Raji (cell line): ENCODE measurements around the gene FRG2.
"Not testable (repeated sequence)": the region's sequence is repeated elsewhere in the genome, so short reads cannot be mapped to it uniquely, and the experiment has no call there.

Experiments
- POLR2A ChIP-seq: IDR thresholded peaks from 2 replicates; pipeline ENCODE4 v1.6.1; 2011; ENCODE audit warnings: low read depth, low read length, control low read depth; ENCODE audit not compliant: insufficient read depth

FRG2 gene

GRCh38 chr4:190027156-190027555 is at the start of gene FRG2:
FRG2 (minus strand) TSS chr4:190027256; CDS start chr4:190027204, 52 bp downstream.
- not testable (repeated sequence) for TF ChIP-seq POLR2A

GRCh38 chr4:190064342-190064741 is 37.3 kb upstream of the FRG2 start, which contains the start of gene DBET:
DBET (plus strand) TSS chr4:190064502.
- not testable (repeated sequence) for TF ChIP-seq POLR2A

DNA sequence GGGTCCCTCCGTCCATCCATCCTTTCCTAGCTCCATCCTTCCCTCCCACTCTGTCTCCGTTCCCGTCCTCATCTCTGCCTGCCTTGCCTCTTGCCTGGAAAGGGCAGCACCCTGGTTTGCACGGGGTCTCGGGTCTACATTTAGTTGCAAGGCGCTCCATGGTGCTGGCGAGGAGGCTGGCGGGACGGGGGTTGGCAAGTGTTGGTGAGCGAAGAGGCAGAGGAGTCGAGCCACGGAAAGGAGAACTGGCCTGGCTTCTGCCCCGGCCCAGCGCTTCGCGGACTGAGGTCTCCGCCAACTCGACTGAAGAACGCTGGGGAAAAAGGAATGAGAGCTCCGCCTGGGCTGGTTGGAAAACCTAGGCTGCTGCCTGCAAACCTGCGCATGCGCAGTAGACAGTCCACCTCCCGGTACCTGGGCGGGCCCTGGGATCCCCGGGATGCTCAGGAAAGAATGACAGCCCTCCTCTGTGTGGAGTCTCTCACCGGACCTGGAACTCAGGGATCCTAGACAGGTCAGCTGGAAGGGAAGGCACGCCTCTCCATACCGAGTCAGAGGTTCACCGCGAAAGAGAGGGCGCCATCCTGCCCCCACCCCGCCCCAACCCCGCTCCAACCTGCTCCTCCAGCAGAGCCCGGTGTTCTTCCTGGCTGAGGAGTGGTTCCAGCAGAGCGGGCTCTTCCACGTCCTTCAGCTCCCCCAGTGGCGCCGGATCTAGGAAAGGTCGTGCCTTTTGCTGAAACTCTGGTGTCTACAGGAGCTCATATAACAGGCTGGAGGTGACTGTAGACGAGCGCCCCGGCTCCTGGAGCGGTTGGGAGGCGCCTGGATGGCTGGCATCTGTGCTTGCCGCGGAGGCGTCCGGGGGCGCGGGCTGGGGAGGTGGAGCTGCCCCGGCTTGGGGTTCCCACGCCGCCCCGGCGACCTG is 6.0 kb downstream of the FRG2 start:
- TF ChIP-seq POLR2A = no peak

- no peak for TF ChIP-seq POLR2A
These were observed 7.8 kb downstream of the FRG2 start for GRCh38 chr4:190019023-190019858.

GRCh38 chr4:190018201-190018920 is 8.7 kb downstream of the FRG2 start:
- no peak for TF ChIP-seq POLR2A

- TF ChIP-seq POLR2A = no peak
These were observed 9.5 kb downstream of the FRG2 start for GRCh38 chr4:190017357-190018200.

DNA sequence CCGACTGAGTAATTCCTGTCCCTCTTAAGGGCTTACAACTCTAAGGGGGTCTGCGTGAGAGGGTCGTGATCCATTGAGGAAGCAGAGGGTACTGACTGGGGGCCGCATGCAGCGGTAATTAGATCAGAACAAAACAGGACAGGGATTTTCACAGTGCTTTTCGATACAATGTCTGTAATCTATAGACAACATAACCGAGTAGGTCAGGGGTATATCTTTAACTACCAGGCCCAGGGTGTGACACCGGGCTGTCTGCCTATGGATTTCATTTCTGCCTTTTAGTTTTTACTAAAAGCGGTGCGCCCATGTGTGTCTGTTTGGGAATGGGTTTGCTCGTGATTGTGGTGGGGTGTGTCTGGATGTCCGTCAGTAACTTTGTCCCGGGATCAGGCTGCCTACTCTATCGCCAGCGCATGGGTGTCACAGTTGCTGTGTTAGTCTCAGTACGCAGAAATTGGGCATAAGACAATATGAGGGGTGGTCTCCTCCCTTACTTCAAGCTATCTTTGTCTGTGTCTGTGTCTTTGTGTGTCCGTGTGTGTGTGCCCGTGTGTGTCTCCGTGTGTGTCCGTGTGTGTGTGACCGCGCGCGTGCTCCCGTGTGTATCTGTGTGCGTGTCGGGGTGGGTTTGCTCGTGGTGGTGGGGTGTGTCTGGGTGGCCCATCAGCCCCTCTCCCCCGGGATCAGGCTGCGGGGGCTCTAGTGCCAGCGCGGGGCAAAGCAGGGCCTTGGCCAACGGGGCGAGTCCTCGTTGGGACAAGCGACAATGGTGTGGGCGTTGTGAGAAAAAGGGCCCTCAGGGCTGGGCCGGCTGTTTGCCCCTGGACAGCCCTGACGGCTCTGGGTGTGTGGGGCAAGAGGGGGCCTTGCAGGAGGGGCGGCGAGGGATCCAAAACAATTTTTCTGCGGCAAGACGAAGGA is 10.4 kb downstream of the FRG2 start:
- TF ChIP-seq POLR2A = no peak

GRCh38 chr4:190015538-190016368 is 11.3 kb downstream of the FRG2 start:
- no peak for TF ChIP-seq POLR2A

- TF ChIP-seq POLR2A = no peak
These were observed 12.1 kb downstream of the FRG2 start for GRCh38 chr4:190014771-190015537.

GRCh38 chr4:189988877-189989431 is 38.1 kb downstream of the FRG2 start:
- TF ChIP-seq POLR2A = no peak

DNA sequence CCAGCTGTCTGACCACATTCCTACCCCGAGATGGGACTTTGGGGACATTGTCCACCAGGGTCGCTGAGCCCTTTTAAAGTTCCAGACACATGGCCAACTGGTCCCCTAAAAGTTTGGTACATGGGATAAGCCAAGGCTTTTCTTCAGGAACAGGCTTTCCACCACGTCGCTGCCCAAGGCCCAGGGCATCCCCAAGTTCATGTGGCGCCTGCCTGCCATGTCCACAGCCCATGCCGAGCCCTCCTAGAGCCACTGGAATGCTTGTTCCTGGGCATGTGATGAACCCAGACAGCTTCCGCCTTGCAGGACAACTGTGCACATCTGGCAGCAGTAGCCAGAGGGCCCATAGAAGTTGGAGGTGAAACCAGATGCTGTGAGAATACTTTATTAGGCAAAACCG is 45.1 kb downstream of the FRG2 start:
- no peak for TF ChIP-seq POLR2A
